ENCODE measurements around the gene HCAR3.
"Not testable (repeated sequence)": the region's sequence is repeated elsewhere in the genome, so short reads cannot be mapped to it uniquely, and the experiment has no call there.

Gene HCAR3

DNA sequence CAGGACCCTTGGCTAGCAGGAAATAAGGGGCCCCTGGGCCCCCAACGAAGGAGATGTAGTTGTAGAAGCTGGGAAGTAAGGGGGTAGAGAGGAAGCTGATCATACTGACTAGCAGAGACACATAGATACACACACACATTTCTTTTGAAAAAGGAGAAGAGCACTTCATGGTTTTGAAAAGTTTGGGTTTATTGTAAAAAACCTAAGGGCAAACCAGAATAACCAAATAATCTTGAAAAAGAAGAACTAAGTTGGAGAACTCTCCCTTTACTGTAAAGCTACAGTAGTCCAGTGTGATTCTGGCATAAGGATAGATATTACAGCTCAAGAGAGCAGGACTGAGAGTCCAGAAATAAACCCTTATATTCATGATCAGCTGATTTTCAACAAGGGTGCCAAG lies 5.8 kb upstream of the HCAR3 start:
- DNase-seq (ENCODE audit: low read depth, low spot score): no peak

DNA sequence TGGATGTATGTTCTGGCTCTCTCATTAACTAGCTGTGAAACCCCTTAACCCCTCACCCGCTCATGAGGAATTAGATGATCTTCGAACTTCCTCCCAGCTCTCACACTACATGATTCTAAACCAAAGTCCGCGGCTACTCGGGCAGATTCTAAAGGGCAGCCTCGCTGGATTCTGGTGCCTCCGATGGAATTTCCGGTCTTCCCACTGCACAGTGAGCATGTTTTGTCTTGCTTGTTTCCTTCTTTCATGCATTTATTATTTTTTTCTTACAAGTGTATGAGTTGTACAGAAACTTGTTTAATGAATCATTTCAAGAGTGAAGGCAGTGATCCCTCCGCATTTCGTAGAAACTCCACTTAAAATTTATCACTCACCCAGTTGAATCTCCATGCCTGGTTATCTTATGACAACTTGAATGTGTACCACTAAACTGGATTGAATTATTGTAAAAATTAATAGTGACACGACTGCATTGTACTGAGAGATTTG lies 4.5 kb upstream of the HCAR3 start:
- peak; percentile 17 for DNase-seq (ENCODE audit: low read depth, low spot score)

DNA sequence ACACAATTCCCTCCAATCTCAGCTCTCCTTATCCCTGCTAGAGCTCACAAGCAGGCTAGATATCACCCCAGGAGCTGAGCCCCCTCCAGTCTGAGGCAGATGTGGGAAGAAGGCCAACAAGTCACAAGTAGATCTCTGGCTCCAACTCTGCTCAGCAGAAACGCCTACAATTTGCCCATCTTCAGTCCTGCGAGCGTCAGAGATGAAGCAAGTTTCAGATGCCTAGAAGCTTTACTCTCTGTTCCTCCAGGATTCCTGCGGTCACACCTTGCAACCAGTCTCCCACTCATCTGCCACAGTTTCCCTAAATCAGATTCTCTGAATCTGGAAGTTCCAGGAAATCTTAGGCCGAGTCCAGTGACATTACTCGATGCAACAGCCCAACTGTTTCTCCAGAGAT lies 1.4 kb downstream of the HCAR3 start:
- DNase-seq (ENCODE audit: low read depth, low spot score): not testable (repeated sequence)

DNA sequence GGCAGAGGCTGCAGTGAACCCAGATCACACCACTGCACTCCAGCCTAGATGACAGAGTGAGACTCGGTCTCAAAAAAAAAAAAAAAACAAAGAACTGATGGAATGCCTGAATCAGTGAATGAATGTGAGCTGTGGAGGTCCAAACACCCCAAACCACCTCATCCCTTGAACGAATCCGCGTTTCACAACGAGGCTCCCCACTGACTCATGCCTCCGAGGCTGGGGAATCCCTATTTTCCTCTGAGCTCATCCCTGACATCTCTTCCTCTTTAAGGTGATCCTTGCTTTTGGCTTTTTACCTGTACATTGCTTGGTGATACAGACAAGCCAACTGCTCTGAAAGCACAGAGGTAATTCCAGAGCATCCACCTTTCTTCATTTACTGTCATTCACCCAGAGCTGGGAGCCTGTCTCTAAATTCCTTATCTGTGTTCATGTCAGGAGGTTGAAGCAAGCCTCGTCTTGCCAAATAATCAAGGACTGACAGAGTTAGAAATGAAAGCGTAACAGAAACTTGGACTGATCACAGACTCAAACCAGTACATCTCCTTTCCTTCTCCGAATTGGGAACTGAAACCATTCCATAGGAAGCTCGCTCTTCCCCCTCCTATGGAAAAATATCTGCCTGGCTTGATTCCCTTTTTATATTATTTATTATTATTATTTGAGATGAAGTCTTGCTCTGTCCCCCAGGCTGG lies 3.0 kb downstream of the HCAR3 start:
- not testable (repeated sequence) for DNase-seq (ENCODE audit: low read depth, low spot score)

DNA sequence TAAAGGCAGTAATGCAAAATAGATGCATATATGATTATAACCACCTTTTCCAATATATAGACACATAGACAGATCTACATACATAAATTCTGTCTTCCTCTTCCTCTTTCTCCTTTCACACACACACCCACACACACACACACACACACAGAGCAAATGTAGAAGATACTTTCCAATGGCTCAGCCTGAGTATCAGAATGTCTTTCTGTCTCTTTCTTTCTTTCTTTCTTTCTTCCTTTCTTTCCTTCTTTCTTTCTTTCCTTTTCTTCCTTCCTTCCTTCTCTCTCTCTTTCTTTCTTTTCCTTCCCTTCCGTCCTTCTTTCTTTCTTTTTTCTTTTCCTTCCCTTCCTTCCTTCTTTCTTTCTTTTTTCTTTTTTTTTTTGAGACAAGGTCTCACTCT lies 5.3 kb downstream of the HCAR3 start:
- not testable (repeated sequence) for DNase-seq (ENCODE audit: low read depth, low spot score)

DNA sequence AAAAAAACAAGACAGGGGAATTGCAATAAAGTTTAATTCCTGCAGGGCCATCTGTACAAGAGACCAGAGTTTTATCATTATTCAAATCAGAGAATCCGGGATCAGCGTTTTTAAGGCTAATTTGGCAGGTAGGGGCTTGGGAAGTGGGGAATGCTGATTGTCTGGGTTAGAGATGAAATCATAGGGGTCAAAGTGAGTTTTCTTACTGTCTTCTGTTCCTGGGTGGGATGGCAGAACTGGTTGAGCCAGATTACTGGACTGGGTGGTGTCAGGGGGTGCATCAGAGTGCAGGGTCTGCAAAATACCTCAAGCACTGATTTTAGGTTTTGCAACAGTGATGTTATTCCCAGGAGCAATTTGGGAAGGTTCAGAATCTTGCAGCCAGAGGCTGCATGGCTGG lies 6.3 kb downstream of the HCAR3 start:
- not testable (repeated sequence) for DNase-seq (ENCODE audit: low read depth, low spot score)

DNA sequence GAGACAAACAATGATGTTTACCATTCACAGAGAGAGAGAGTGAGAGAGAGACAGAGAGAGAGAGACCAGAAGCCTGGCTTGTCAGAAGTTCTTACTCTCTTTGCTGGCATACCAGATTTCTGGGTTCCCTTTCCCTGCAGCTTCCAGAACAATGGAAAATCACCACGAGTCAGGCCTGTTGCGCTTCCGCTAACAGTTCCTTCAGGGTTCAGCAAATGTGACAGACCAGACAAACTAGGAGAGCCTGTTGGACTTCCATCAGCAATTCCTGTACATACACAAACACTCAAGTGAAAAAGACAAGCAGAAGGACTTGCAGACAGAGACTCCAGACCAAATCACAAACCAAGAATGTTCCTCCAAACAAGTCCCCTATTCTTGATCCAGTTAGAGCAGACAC lies 7.3 kb downstream of the HCAR3 start:
- DNase-seq (ENCODE audit: low read depth, low spot score): not testable (repeated sequence)

DNA sequence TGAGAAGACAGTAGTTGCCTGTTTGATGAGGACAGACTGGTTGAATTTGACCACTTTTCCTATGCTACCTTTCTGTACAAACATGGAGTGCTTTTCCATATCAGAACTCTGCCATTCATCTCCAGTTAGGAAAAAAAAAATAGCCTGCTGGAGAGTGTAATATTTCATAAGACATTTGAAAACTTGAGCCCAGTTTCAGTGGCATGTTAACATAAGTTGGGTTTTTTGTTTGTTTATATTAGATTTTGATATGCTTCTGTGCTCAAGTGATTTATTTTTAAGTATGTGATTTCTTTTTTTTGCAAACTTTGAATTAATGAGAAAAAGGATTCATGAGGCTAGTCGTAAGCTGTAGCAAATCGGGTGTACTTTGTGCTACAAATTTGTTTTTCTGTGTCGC lies 12.8 kb downstream of the HCAR3 start:
- not testable (repeated sequence) for DNase-seq (ENCODE audit: low read depth, low spot score)

DNA sequence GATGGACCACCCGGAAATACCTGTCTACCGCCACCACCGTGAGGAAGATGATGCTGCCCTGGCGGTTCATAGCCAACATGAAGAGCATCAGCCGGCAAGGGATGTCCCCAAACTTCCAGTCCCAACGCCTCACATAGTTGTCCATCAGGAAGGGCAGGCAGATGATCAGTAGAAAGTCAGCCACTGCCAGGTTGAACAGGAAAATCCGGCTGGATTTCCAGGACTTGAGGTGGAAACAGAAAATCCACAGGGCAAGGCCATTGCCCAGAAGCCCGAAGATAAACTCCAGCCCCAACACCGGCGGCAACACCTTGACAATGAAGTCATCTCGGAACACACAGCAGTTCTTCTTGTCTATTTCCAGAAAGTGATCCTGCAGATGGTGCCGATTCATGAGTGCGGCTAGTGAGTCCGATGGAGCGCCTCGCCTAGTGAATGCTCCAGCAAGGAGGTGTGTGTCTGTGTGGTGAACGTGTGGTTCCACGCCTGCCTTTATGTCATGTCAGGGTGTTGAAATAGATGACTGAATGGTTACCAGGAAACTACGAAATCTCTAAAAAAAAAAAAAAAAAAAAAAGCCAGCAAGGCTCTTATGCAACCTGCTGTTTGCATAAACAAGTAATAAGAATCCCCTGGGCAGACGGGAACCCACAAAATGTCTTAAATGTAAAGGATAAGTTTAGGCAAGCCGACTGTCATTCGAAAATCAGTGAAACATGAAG lies 13.6 kb downstream of the HCAR3 start, which contains the start of gene HCAR2:
Gene HCAR2, minus strand, starts transcription at position 468 of the 722 bp plus-strand sequence. Its CDS starts 74 bp downstream, at position 394.
- DNase-seq (ENCODE audit: low read depth, low spot score): not testable (repeated sequence)

DNA sequence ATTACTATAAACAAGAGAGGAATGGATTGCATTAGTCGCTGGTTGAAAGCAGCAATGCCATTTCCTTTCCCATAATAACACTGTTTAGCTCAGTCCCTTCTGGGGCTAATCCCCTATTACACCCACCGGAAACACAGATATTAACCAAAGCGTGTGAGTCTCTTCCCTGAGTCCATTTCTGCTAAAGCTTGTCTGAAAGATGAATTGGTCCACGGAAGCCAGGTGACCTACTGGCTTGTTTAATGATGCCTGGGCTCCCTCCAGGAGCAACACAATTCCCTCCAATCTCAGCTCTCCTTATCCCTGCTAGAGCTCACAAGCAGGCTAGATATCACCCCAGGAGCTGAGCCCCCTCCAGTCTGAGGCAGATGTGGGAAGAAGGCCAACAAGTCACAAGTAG lies 15.1 kb downstream of the HCAR3 start:
- not testable (repeated sequence) for DNase-seq (ENCODE audit: low read depth, low spot score)

DNA sequence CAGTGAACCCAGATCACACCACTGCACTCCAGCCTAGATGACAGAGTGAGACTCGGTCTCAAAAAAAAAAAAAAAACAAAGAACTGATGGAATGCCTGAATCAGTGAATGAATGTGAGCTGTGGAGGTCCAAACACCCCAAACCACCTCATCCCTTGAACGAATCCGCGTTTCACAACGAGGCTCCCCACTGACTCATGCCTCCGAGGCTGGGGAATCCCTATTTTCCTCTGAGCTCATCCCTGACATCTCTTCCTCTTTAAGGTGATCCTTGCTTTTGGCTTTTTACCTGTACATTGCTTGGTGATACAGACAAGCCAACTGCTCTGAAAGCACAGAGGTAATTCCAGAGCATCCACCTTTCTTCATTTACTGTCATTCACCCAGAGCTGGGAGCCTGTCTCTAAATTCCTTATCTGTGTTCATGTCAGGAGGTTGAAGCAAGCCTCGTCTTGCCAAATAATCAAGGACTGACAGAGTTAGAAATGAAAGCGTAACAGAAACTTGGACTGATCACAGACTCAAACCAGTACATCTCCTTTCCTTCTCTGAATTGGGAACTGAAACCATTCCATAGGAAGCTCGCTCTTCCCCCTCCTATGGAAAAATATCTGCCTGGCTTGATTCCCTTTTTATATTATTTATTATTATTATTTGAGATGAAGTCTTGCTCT lies 16.4 kb downstream of the HCAR3 start:
- DNase-seq (ENCODE audit: low read depth, low spot score): not testable (repeated sequence)

DNA sequence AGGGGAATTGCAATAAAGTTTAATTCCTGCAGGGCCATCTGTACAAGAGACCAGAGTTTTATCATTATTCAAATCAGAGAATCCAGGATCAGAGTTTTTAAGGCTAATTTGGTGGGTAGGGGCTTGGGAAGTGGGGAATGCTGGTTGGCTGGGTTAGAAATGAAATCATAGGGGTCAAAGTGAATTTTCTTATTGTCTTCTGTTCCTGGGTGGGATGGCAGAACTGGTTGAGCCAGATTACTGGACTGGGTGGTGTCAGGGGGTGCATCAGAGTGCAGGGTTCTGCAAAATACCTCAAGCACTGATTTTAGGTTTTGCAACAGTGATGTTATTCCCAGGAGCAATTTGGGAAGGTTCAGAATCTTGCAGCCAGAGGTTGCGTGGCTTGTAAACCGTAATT lies 19.7 kb downstream of the HCAR3 start:
- not testable (repeated sequence) for DNase-seq (ENCODE audit: low read depth, low spot score)

DNA sequence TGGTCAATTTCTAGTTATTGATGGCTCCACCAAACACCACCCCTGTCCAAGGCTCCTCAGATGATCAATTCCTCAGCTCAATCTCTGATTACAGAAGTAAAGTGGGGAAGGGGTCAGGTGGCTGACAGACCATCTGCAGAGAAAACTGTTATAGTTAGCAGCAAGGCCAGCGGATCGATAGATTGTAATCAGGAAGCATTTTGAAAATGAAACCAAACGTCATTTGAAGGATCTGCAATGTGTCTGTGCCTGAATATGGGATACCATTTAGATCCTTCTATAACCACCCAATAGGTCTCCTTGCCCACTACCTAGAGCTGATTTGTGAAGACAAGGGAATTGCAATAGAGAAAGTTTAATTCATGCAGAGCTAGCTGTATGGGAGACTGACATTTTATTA lies 25.0 kb downstream of the HCAR3 start:
- DNase-seq (ENCODE audit: low read depth, low spot score): no peak

DNA sequence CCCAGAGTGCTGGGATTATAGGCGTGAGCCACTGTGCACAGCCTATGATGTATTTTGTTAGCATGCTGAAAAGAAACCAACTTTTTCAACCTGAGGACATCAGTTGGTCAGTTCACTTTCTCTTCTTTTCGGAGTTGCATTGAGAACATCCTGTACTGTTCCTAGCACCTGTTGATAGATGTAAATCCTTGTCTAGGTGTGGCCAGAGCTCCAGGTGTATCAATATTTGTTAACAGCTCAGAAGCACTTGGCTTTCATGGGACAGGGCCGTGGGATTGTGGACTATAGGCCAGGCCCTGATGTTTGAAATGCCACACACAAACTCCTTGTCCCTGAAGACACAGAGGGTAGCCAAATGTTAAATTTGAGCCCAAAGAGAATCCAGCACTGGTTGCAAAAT lies 28.3 kb downstream of the HCAR3 start:
- no peak for DNase-seq (ENCODE audit: low read depth, low spot score)

DNA sequence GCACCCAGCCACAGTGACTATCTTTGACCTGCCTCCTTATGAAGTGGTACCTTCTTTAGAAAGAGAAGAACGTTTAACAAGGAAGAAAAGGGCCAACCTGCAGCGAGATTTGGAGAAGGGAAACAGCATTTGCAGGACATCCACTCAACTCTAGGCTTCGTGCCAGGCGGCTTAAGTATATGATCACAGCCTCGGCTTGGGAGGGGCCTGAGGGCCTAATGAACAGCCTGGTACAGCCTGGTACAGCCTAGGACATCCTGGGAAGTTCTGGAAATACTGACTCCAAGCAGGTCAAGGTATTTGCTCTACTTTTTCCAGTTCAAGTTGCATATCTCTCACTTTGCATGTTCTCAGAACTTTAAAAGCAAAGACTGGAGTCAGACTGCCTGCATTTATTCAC lies 29.5 kb downstream of the HCAR3 start:
- DNase-seq (ENCODE audit: low read depth, low spot score): no peak

DNA sequence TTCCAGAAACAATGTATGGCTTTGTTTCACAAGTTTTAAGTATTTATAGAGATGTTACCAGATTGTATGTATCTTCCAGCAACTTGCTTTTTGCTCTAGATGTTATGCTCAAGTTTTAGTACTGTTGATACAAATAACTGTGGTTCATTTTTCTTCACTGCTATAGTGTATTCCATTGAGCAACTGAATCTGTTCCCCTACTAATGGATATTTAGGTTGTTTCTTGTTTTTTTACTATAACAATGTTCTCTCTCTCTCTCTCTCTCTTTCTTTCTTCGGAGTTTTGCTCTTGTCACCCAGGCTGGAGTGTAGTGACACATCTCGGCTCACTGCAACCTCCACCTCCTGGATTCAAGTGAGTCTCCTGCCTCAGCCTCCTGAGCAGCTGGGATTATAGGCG lies 30.1 kb downstream of the HCAR3 start:
- no peak for DNase-seq (ENCODE audit: low read depth, low spot score)

DNA sequence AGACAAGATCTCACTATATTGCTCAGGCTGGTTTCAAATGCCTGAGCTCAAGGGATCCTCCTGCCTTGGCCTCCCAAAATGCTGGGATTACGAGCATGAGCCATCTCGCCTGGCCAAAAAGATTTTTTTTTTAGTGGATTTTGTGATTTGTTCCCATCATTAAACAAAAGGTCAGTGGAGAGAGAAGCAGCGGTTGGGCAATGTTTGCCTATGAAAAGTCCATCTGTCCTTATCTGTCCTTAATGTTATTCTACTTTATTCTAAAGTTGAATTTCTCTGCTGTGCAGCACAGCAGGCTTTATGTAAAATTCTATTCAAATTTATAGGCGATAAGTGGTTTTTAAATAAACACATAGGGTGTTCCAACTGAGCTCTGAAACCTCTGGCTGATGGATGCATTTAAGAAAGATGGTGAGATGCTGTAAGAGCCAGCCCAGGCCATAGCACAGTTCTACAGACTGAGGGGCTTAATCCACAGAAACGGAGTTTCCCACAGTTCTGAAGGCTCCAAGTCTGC lies 32.3 kb downstream of the HCAR3 start:
- DNase-seq (ENCODE audit: low read depth, low spot score): no peak

DNA sequence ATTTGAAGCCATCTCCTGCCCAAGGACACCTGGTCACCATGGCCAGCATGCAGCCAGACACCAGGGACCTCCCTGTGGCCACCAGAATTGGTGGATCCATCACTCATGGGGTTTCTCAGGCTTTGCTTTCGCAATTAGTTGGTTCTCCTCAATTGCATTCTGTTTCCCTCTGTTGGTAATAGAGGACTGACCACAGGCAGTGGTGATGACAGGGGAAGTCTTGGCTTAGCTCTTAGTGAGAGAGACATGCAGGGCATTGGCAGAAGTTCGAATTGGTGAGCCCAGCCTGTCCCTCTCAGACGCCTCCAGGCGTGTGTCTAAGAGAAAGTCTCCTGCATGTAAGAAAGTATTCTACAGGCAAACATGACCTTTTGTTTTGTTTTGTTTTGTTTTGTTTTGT lies 34.8 kb downstream of the HCAR3 start:
- DNase-seq (ENCODE audit: low read depth, low spot score): no peak

DNA sequence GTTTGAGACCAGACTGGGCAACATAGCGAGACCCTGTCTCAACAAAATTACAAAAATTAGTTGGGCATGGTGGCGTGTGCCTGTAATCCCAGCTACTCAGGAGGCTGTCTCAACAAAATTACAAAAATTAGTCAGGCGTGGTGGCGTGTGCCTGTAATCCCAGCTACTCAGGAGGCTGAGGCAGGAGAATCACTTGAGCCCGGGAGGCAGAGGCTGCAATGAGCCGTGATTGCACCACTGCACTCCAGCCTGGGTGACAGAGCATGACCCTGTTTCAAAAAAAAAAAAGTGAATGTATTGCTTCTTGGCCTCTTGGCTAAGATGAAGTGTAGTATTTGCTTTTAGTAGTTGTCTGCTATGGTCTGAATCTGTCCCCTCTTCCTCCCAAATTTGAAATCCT lies 35.6 kb downstream of the HCAR3 start:
- DNase-seq (ENCODE audit: low read depth, low spot score): not testable (repeated sequence)

DNA sequence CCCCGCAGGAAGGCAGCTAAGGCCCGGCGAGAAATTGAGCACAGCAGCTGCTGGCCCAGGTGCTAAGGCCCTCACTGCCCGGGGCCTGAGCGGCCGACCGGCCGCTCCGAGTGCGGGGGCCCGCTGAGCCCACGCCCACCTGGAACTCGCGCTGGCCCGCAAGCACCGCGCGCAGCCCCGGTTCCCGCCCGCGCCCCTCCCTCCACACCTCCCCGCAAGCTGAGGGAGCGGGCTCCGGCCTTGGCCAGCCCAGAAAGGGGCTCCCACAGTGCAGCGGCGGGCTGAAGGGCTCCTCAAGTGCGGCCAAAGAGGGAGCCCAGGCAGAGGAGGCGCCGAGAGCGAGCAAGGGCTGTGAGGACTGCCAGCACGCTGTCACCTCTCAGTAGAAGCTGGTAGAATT lies 39.8 kb downstream of the HCAR3 start:
- not testable (repeated sequence) for DNase-seq (ENCODE audit: low read depth, low spot score)

DNA sequence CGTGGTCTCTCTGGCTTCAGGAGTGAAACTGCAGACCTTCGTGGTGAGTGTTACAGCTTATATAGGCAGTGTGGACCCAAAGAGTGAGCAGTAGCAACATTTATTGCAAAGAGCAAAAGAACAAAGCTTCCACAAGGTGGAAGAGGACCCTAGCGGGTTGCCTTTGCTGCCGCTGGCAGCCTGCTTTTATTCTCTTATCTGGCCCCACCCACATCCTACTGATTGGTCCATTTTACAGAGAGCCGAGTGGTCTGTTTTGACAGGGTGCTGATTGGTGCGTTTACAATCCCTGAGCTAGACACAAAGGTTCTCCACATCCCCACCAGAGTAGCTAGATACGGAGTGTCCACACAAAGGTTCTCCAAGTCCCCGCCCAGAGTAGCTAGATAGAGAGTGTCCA lies 40.6 kb downstream of the HCAR3 start:
- not testable (repeated sequence) for DNase-seq (ENCODE audit: low read depth, low spot score)

DNA sequence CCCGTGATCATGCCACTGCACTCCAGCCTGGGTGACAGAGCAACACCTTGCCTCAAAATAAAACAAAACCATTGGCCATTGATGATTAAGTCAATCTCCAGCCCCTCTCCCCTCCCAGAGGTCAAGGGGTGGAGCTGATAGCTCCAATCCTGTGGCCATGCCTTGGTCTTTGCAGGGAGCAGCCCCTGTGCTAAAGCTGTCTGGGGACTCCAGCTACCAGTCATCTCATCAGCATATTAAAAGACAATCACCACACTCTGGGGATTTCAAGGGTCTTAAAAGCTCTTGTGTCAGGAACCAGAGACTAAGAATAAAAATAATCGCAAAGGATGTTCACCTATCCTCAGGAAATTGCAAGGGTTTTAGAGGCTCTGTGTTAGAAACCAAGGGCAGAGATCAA lies 44.1 kb downstream of the HCAR3 start:
- DNase-seq (ENCODE audit: low read depth, low spot score): no peak
